ENCODE results near the gene MMP17.
"Not testable (repeated sequence)": the region's sequence is repeated elsewhere in the genome, so short reads cannot be mapped to it uniquely, and the experiment has no call there.

Gene MMP17

GRCh38 chr12:131874972-131875371 lies 46.8 kb downstream of the MMP17 start:
- H3K36me3 ChIP-seq (ENCODE audit: control insufficient read depth, insufficient read depth, low read length); H3K4me3 ChIP-seq (ENCODE audit: insufficient read depth, low read depth, low read length, poor library complexity, severe bottlenecking); DNase-seq; H3K27ac ChIP-seq (ENCODE audit: insufficient read depth, low read length, poor library complexity, severe bottlenecking); H3K9me3 ChIP-seq (ENCODE audit: control insufficient read depth, low read length); H3K27me3 ChIP-seq (replicated peaks; ENCODE audit: control insufficient read depth, insufficient read depth, low read length, poor library complexity, severe bottlenecking); H3K4me1 ChIP-seq (ENCODE audit: control insufficient read depth, insufficient read depth, low read length, poor library complexity, severe bottlenecking): not testable (repeated sequence)

GRCh38 chr12:131877216-131877615 lies 49.0 kb downstream of the MMP17 start:
- H3K4me1 ChIP-seq (ENCODE audit: control insufficient read depth, insufficient read depth, low read length, poor library complexity, severe bottlenecking); H3K9me3 ChIP-seq (ENCODE audit: control insufficient read depth, low read length); H3K4me3 ChIP-seq (ENCODE audit: insufficient read depth, low read depth, low read length, poor library complexity, severe bottlenecking); H3K27ac ChIP-seq (ENCODE audit: insufficient read depth, low read length, poor library complexity, severe bottlenecking); DNase-seq; H3K36me3 ChIP-seq (ENCODE audit: control insufficient read depth, insufficient read depth, low read length); H3K27me3 ChIP-seq (replicated peaks; ENCODE audit: control insufficient read depth, insufficient read depth, low read length, poor library complexity, severe bottlenecking): not testable (repeated sequence)

GRCh38 chr12:131878436-131878835 lies 50.2 kb downstream of the MMP17 start:
- H3K9me3 ChIP-seq (ENCODE audit: control insufficient read depth, low read length); H3K4me3 ChIP-seq (ENCODE audit: insufficient read depth, low read depth, low read length, poor library complexity, severe bottlenecking); H3K27me3 ChIP-seq (replicated peaks; ENCODE audit: control insufficient read depth, insufficient read depth, low read length, poor library complexity, severe bottlenecking); H3K36me3 ChIP-seq (ENCODE audit: control insufficient read depth, insufficient read depth, low read length); H3K4me1 ChIP-seq (ENCODE audit: control insufficient read depth, insufficient read depth, low read length, poor library complexity, severe bottlenecking); DNase-seq; H3K27ac ChIP-seq (ENCODE audit: insufficient read depth, low read length, poor library complexity, severe bottlenecking): not testable (repeated sequence)

DNA sequence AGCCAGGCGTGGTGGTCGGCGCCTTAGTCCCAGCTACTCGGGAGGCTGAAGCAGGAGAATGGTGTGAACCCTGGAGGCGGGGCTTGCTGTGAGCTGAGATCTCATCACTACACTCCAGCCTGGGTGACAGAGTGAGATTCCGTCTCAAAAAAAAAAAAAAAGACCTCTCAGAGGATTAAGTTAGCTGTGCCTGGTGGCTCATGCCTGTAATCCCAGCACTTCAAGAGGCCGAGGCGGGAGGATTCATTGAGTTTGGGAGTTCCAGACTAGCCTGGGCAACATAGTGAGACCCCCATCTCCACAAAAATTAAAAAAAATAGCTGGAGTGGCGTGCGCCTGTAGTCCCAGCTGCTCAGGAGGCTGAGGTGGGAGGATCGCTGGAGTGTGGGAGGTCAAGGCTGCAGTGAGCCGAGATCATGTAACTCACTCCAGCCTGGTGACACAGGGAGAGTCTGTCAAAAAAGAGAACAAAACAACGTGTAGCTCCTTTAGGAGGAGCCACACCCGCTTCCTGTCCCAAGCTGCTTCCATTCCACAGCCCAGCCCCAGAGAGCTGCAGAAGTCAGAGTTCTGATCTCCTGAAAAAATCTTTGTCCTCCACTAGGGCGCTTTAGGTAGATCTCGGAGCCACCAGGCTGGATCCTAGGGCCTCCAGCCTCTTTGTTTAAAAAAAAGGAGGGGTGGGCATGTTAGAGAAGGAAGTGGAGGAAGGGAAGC lies 54.8 kb downstream of the MMP17 start:
- DNase-seq: no peak
- H3K4me3 ChIP-seq (ENCODE audit: insufficient read depth, low read depth, low read length, poor library complexity, severe bottlenecking): no peak overlapping the region
- H3K27me3 ChIP-seq (replicated peaks; ENCODE audit: control insufficient read depth, insufficient read depth, low read length, poor library complexity, severe bottlenecking): no peaks in the 10 kb centered on the region
- H3K27ac ChIP-seq (ENCODE audit: insufficient read depth, low read length, poor library complexity, severe bottlenecking): no peak overlapping the region
- no peaks in the 10 kb centered on the region for H3K9me3 ChIP-seq (ENCODE audit: control insufficient read depth, low read length)
- H3K4me1 ChIP-seq (ENCODE audit: control insufficient read depth, insufficient read depth, low read length, poor library complexity, severe bottlenecking): no peaks in the 10 kb centered on the region
- no peaks in the 10 kb centered on the region for H3K36me3 ChIP-seq (ENCODE audit: control insufficient read depth, insufficient read depth, low read length)

DNA sequence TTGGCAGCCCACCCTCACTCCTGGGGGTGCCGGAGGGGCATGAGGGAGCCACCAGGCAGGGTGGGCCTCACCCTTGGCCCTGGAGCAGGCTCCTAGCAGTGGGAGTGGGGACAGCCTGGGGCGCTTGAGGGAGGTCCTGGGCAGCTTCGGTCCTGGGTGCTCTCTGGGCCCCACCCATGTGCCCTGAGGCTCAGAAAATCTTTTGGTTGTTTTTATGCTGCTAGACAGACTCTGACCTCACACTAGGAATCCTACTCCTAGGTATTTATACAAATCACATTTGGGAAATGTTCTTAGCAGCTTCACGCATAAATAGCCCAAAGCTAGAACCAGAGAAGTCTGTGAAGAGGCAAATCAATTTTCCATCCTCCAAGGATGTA lies 55.3 kb downstream of the MMP17 start:
- Histone ChIP-seq H3K27ac (ENCODE audit: insufficient read depth, low read length, poor library complexity, severe bottlenecking) (no peak overlapping the region), H3K4me3 (ENCODE audit: insufficient read depth, low read depth, low read length, poor library complexity, severe bottlenecking) (no peak overlapping the region), H3K36me3 (ENCODE audit: control insufficient read depth, insufficient read depth, low read length) (no peaks in the 10 kb centered on the region), H3K27me3 (replicated peaks; ENCODE audit: control insufficient read depth, insufficient read depth, low read length, poor library complexity, severe bottlenecking) (no peaks in the 10 kb centered on the region), H3K9me3 (ENCODE audit: control insufficient read depth, low read length) (no peaks in the 10 kb centered on the region), H3K4me1 (ENCODE audit: control insufficient read depth, insufficient read depth, low read length, poor library complexity, severe bottlenecking) (no peaks in the 10 kb centered on the region)
- DNase-seq: no peak

DNA sequence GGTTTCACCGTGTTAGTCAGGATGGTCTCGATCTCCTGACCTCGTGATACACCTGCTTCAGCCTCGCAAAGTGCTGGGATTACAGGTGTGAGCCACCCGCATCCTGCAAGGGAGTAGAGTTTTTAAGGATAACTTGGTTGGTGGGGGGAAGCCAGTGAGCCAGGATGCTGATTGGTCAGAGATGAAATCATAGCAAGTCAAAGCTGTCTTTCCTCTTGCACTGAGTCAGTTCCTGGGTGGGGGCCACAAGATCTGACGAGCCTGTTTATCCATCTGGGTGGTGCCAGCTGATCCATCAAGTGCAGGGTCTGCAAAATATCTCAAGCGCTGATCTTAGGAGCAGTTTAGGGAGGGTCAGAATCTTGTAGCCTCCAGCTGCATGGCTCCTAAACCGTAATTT lies 56.9 kb downstream of the MMP17 start:
- H3K4me1 ChIP-seq (ENCODE audit: control insufficient read depth, insufficient read depth, low read length, poor library complexity, severe bottlenecking); H3K4me3 ChIP-seq (ENCODE audit: insufficient read depth, low read depth, low read length, poor library complexity, severe bottlenecking); H3K36me3 ChIP-seq (ENCODE audit: control insufficient read depth, insufficient read depth, low read length); H3K9me3 ChIP-seq (ENCODE audit: control insufficient read depth, low read length); H3K27me3 ChIP-seq (replicated peaks; ENCODE audit: control insufficient read depth, insufficient read depth, low read length, poor library complexity, severe bottlenecking); H3K27ac ChIP-seq (ENCODE audit: insufficient read depth, low read length, poor library complexity, severe bottlenecking); DNase-seq: not testable (repeated sequence)

DNA sequence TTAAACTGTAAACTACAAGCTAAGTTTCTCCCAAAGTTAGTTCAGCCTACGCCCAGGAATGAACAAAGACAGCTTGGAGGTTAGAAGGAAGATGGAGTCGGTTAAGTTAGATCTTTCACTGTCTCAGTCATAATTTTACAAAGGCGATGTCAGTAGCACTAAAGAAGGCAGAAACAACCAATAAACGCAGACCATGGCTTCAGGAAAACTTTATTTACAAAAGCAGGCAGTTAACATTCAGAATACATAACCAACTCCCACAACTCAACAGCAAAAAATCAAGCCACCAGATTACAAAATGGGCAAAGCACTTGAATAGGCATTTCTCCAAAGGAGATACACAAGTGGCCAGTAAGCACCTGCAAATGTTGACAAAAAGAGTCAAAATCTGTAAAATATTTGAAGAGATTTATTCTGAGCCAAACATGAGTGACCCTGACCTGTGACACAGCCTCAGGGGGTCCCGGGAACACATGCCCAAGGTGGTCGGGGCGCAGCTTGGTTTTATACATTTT lies 57.4 kb downstream of the MMP17 start:
- Histone ChIP-seq H3K4me3 (ENCODE audit: insufficient read depth, low read depth, low read length, poor library complexity, severe bottlenecking) (no peak overlapping the region), H3K36me3 (ENCODE audit: control insufficient read depth, insufficient read depth, low read length) (no peaks in the 10 kb centered on the region), H3K27me3 (replicated peaks; ENCODE audit: control insufficient read depth, insufficient read depth, low read length, poor library complexity, severe bottlenecking) (no peaks in the 10 kb centered on the region), H3K4me1 (ENCODE audit: control insufficient read depth, insufficient read depth, low read length, poor library complexity, severe bottlenecking) (no peaks in the 10 kb centered on the region), H3K27ac (ENCODE audit: insufficient read depth, low read length, poor library complexity, severe bottlenecking) (no peak overlapping the region), H3K9me3 (ENCODE audit: control insufficient read depth, low read length) (no peaks in the 10 kb centered on the region)
- no peak for DNase-seq

DNA sequence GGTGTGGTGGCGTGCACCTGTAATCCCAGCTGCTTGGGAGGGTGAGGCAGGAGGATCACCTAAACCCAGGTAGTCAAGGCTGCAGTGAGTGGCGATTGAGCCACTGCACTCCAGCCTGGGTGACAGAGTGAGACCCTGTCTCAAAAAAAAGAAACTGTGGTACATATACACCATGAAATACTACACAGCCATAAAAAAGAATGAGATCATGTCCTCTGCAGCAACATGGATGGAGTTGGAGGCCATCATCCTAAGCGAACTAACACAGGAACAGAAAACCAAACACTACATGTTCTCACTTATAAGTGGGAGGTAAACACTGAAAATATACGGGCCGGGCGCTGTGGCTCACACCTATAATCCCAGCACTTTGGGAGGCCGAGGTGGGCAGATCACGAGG lies 63.5 kb downstream of the MMP17 start:
- H3K36me3 ChIP-seq (ENCODE audit: control insufficient read depth, insufficient read depth, low read length); DNase-seq; H3K27me3 ChIP-seq (replicated peaks; ENCODE audit: control insufficient read depth, insufficient read depth, low read length, poor library complexity, severe bottlenecking); H3K4me3 ChIP-seq (ENCODE audit: insufficient read depth, low read depth, low read length, poor library complexity, severe bottlenecking); H3K9me3 ChIP-seq (ENCODE audit: control insufficient read depth, low read length); H3K27ac ChIP-seq (ENCODE audit: insufficient read depth, low read length, poor library complexity, severe bottlenecking): not testable (repeated sequence)
- peaks cover 15% of the 10 kb centered on the region for H3K4me1 ChIP-seq (ENCODE audit: control insufficient read depth, insufficient read depth, low read length, poor library complexity, severe bottlenecking)

- no peaks in the 10 kb centered on the region for H3K36me3 ChIP-seq (ENCODE audit: control insufficient read depth, insufficient read depth, low read length)
- no peak overlapping the region for H3K4me3 ChIP-seq (ENCODE audit: insufficient read depth, low read depth, low read length, poor library complexity, severe bottlenecking)
- no peaks in the 10 kb centered on the region for H3K27me3 ChIP-seq (replicated peaks; ENCODE audit: control insufficient read depth, insufficient read depth, low read length, poor library complexity, severe bottlenecking)
- H3K27ac ChIP-seq (ENCODE audit: insufficient read depth, low read length, poor library complexity, severe bottlenecking): no peak overlapping the region
- peaks cover 19% of the 10 kb centered on the region for H3K4me1 ChIP-seq (ENCODE audit: control insufficient read depth, insufficient read depth, low read length, poor library complexity, severe bottlenecking)
- H3K9me3 ChIP-seq (ENCODE audit: control insufficient read depth, low read length): no peaks in the 10 kb centered on the region
- no peak for DNase-seq
Measured at GRCh38 chr12:131892711-131893604, 64.8 kb downstream of the MMP17 start.
